ENCODE measurements around the gene OR2T11. TPM values are rescaled to one million over a fixed set of nuclear protein-coding genes. Genes with fewer than 3 reads are reported as not detected.
"Not testable (repeated sequence)": the region's sequence is repeated elsewhere in the genome, so short reads cannot be mapped to it uniquely, and the experiment has no call there.

The OR2T11 gene, protein sequence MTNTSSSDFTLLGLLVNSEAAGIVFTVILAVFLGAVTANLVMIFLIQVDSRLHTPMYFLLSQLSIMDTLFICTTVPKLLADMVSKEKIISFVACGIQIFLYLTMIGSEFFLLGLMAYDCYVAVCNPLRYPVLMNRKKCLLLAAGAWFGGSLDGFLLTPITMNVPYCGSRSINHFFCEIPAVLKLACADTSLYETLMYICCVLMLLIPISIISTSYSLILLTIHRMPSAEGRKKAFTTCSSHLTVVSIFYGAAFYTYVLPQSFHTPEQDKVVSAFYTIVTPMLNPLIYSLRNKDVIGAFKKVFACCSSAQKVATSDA
- total RNA-seq (not detected), polyA plus RNA-seq (ENCODE audit: insufficient read length in 2 of 2) (not detected)
- long read RNA-seq, donor 1: 0 reads
- long read RNA-seq, donor 2: 0 reads
- long read RNA-seq, donor 3: 0 reads
- long read RNA-seq, donor 4: 0 reads

DNA sequence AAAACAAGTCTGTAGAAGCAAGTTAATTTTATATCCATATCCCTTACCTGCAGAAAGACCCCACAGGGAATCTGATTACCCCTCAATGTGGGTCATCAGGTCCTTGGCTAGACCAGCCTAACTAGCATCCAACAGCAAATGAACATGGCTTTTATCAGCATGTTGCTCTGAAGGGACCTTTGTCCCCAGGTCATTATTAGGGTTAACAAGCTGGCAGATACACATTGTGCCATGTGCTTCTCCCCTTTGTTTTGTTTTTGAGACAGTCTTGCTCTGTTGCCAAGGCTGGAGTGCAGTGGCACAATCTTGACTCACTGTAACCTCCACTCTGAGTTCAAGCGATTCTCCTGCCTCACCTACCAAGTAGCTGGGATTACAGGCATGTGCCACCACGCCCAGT lies at the start of gene OR2T11:
Gene OR2T11 (minus strand): TSS at position 101 of the 400 bp plus-strand sequence. CDS start 7,963 bp downstream, outside the sequence.
- no CpG with 5 or more reads among the region's 2 CpGs for WGBS (ENCODE audit: insufficient coverage)
- not testable (repeated sequence) for H3K27ac ChIP-seq (ENCODE audit: low read depth, low read length)

DNA sequence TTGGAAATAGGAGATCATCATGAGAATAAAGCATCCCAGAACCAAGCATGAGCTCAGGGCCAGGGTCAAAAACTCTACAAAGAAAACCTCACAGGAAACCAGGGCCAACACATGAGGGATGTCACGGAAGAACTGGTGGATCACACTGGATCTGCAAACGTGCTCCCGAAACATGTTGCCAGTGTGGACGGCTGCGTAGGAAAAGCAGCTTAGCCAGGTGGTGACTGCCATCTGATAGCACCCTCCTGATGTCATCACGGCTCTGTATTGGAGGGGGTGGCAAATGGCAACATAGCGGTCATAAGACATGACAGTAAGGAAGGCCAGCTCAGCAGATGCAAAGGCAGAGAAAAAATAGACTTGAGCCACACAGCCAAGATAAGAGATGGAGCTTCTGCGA lies 46.8 kb upstream of the OR2T11 start:
- 90% methylated on average over 8 of the region's 8 CpGs for WGBS (ENCODE audit: insufficient coverage)
- Histone ChIP-seq H3K27ac (ENCODE audit: low read depth, low read length) (no peak overlapping the region), H3K4me1 (ENCODE audit: control insufficient read depth, insufficient read depth, low read length) (no peaks in the 10 kb centered on the region), H3K9me3 (ENCODE audit: control insufficient read depth, insufficient read depth, low read length) (peaks cover 2% of the 10 kb centered on the region), H3K36me3 (ENCODE audit: control insufficient read depth, insufficient read depth, low read length) (no peaks in the 10 kb centered on the region), H3K4me3 (ENCODE audit: low read depth, low read length) (no peak overlapping the region), H3K27me3 (ENCODE audit: control insufficient read depth, insufficient read depth, low read length) (no peaks in the 10 kb centered on the region)
- DNase-seq (ENCODE audit: low read depth in 4 of 6, low spot score in 6 of 6): no peak

More for the DNA sequence above, at the start of gene OR2T11:
- H3K9me3 ChIP-seq (ENCODE audit: control insufficient read depth, insufficient read depth, low read length); H3K4me1 ChIP-seq (ENCODE audit: control insufficient read depth, insufficient read depth, low read length); DNase-seq (ENCODE audit: low read depth in 4 of 6, low spot score in 6 of 6); H3K36me3 ChIP-seq (ENCODE audit: control insufficient read depth, insufficient read depth, low read length); H3K27me3 ChIP-seq (ENCODE audit: control insufficient read depth, insufficient read depth, low read length); H3K4me3 ChIP-seq (ENCODE audit: low read depth, low read length): not testable (repeated sequence)

DNA sequence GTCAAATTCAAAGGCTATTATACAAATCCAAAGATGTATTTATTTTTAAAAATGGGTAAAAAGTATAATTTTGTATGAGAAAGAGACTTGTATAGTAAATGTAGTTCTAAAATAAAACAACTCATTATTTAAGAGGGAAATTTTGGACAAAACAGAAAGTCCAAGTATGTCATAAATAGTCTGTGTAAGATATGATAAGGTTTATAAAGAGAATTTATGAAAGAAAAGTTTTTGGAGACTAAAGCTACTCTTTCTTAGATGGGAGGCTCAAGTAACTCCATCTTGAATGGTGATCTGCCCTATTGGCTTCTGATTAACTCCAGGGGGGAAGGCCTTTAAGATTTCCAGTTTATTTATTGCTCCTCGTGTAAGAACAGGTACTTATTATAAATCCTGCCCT lies 35.1 kb upstream of the OR2T11 start:
- H3K27ac ChIP-seq (ENCODE audit: low read depth, low read length): no peak overlapping the region
- H3K4me1 ChIP-seq (ENCODE audit: control insufficient read depth, insufficient read depth, low read length): no peaks in the 10 kb centered on the region
- no peaks in the 10 kb centered on the region for H3K36me3 ChIP-seq (ENCODE audit: control insufficient read depth, insufficient read depth, low read length)
- H3K4me3 ChIP-seq (ENCODE audit: low read depth, low read length): no peak overlapping the region
- H3K9me3 ChIP-seq (ENCODE audit: control insufficient read depth, insufficient read depth, low read length): peaks cover 13% of the 10 kb centered on the region
- WGBS (ENCODE audit: insufficient coverage): no CpG with 5 or more reads among the region's 1 CpG
- H3K27me3 ChIP-seq (ENCODE audit: control insufficient read depth, insufficient read depth, low read length): no peaks in the 10 kb centered on the region
- no peak for DNase-seq (ENCODE audit: low read depth in 4 of 6, low spot score in 6 of 6)

DNA sequence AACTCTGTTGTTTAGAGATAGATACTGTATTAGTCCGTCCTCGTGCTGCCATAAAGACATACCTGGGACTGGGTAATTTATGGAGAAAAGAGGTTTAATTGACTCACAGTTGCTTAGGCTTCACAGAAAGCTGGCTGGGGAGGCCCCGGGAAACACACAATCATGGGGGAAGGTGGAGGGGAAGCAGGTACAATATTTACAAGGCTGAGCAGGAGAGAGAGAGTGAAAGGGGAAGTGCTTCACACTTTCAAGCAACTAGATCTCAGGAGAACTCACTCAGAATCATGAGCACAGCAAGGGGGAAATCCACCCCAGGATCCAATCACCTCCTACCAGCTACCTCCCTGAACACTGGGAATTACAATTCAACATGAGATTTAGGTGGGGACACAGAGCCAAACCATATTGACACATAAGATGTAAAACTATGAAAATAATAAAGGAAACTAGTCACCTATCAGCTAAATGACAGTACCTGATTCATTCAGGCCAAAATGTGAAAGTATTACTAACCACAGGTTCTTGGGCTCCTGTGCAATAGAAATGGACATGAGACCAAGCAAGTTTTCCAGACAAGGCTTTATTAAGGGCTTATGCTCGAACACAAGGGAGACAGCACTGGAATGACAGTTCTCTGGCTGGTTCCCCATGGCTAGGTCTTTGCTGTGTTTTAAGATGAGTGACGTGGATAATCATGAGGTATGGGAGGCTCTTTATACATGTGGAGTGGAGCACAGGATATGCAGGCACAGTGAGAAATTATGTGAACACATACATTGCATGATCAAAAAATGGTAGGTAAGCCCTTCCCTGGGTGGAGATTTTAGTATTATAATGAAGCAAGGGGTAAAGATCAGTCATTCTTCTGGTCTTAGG lies 28.8 kb upstream of the OR2T11 start:
- not testable (repeated sequence) for H3K4me3 ChIP-seq (ENCODE audit: low read depth, low read length); DNase-seq (ENCODE audit: low read depth in 4 of 6, low spot score in 6 of 6); H3K4me1 ChIP-seq (ENCODE audit: control insufficient read depth, insufficient read depth, low read length); H3K27me3 ChIP-seq (ENCODE audit: control insufficient read depth, insufficient read depth, low read length); H3K36me3 ChIP-seq (ENCODE audit: control insufficient read depth, insufficient read depth, low read length); H3K27ac ChIP-seq (ENCODE audit: low read depth, low read length); H3K9me3 ChIP-seq (ENCODE audit: control insufficient read depth, insufficient read depth, low read length)
- WGBS (ENCODE audit: insufficient coverage): 74% methylated on average over 4 of the region's 5 CpGs

DNA sequence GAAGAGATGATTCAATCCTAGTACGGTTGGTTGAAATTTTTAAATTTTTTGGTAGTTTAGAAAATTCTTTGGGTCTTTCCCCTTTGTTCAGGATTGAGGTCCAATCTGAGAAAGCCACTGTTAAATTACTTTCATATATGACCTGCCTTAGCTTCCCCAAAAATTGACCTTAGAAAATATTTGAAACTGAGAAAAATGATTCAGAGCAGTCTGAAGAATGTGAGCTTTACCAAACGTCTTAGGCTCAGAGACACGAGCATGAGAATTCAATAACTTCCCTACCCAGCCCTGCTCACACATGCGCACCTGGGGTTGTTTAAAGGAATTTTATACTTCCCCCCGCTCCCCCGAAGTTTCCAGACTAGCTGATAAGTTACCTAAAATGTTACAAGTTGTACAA lies 21.9 kb upstream of the OR2T11 start:
- not testable (repeated sequence) for H3K27me3 ChIP-seq (ENCODE audit: control insufficient read depth, insufficient read depth, low read length); H3K9me3 ChIP-seq (ENCODE audit: control insufficient read depth, insufficient read depth, low read length); H3K27ac ChIP-seq (ENCODE audit: low read depth, low read length); H3K4me1 ChIP-seq (ENCODE audit: control insufficient read depth, insufficient read depth, low read length); H3K4me3 ChIP-seq (ENCODE audit: low read depth, low read length); H3K36me3 ChIP-seq (ENCODE audit: control insufficient read depth, insufficient read depth, low read length); DNase-seq (ENCODE audit: low read depth in 4 of 6, low spot score in 6 of 6)
- WGBS (ENCODE audit: insufficient coverage): no CpG with 5 or more reads among the region's 6 CpGs

DNA sequence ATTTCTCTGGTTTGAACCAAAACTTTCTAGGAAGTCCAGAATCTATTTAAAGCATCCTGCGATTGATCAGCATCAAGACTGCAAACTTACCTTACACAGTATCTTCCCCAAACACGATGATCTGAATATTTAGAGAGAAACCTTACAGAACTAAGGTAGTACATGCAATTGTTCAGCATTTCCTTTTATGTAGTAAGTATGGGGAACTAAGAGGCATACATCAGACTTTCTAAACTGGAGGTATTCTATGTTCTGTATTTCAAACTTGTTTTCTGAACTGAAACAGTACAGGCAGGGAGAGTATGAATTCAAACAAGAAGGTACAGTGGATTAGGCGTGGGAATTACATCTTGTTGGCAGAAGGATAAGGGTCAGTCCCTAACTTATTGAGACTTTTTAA lies 20.5 kb upstream of the OR2T11 start, which contains the start of gene OR2T27:
Gene OR2T27 (minus strand): TSS at position 175 of the 400 bp plus-strand sequence. CDS start 4,644 bp downstream, outside the sequence.
- H3K9me3 ChIP-seq (ENCODE audit: control insufficient read depth, insufficient read depth, low read length); H3K27ac ChIP-seq (ENCODE audit: low read depth, low read length); DNase-seq (ENCODE audit: low read depth in 4 of 6, low spot score in 6 of 6); H3K4me3 ChIP-seq (ENCODE audit: low read depth, low read length); H3K4me1 ChIP-seq (ENCODE audit: control insufficient read depth, insufficient read depth, low read length); H3K36me3 ChIP-seq (ENCODE audit: control insufficient read depth, insufficient read depth, low read length); H3K27me3 ChIP-seq (ENCODE audit: control insufficient read depth, insufficient read depth, low read length): not testable (repeated sequence)
- WGBS (ENCODE audit: insufficient coverage): no CpG with 5 or more reads among the region's 3 CpGs

DNA sequence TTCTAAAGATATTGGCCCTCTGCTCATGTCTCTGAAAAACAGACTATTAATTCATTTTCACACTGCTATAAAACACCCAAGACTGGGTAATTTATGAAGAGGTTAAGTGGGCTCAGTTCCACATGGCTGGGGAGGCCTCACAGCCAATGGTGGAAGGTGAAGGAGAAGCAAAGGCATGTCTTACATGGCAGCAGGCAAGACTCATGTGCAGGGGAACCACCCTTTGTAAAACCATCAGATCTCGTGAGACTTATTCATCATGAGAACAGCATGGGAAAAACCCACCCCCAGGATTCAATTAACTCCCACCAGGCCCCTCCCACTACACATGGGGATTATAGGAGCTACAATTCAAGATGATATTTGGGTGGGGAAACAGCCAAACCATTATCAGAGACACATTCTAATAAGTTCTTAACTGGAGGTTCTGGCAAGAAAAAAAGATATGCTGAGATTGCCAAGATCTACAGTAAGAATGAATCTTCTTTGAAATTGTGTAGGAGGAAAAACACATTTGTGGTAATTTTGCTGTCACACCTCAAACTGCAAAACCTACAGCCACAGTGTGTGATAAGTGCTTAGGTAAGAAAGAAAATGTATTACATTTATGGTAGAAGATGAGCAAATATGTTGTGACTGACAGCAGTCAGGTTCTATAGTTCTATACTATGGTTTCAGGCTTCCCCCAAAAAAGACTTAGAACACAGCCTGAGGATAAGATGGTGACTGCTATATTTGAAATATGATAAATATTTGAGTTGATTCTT lies 14.1 kb upstream of the OR2T11 start:
- not testable (repeated sequence) for DNase-seq (ENCODE audit: low read depth in 4 of 6, low spot score in 6 of 6)
- WGBS (ENCODE audit: insufficient coverage): no CpG with 5 or more reads among the region's 1 CpG

DNA sequence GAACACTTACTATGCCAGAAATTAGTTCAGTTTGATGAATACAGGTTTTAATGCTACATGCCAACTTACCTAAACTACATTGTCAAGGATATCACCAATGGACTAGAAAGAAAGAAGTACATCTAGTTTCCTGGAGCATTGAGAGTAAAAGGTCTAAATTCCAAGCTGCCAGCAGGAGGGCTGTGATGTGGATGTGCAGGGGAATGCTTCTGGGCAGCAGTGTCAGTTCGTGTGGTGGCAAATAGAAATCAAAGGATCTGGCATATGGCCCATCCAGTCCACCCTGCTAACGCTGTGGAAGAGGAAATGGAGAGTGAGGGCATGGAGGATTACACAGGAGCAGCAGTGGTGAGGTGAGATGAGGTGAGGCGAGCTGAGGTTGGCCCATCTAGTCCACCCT lies 10.3 kb upstream of the OR2T11 start, which contains the start of gene OR2T35:
Gene OR2T35 (minus strand): TSS at position 101 of the 400 bp plus-strand sequence. CDS start 6,020 bp downstream, outside the sequence.
- H3K27ac ChIP-seq (ENCODE audit: low read depth, low read length); DNase-seq (ENCODE audit: low read depth in 4 of 6, low spot score in 6 of 6); H3K9me3 ChIP-seq (ENCODE audit: control insufficient read depth, insufficient read depth, low read length); H3K4me1 ChIP-seq (ENCODE audit: control insufficient read depth, insufficient read depth, low read length); H3K27me3 ChIP-seq (ENCODE audit: control insufficient read depth, insufficient read depth, low read length); H3K4me3 ChIP-seq (ENCODE audit: low read depth, low read length); H3K36me3 ChIP-seq (ENCODE audit: control insufficient read depth, insufficient read depth, low read length): not testable (repeated sequence)
- WGBS (ENCODE audit: insufficient coverage): no CpG with 5 or more reads among the region's 3 CpGs

More for the DNA sequence above, 14.1 kb upstream of the OR2T11 start:
- H3K9me3 ChIP-seq (ENCODE audit: control insufficient read depth, insufficient read depth, low read length); H3K4me1 ChIP-seq (ENCODE audit: control insufficient read depth, insufficient read depth, low read length); H3K27me3 ChIP-seq (ENCODE audit: control insufficient read depth, insufficient read depth, low read length); H3K36me3 ChIP-seq (ENCODE audit: control insufficient read depth, insufficient read depth, low read length); H3K27ac ChIP-seq (ENCODE audit: low read depth, low read length); H3K4me3 ChIP-seq (ENCODE audit: low read depth, low read length): not testable (repeated sequence)

DNA sequence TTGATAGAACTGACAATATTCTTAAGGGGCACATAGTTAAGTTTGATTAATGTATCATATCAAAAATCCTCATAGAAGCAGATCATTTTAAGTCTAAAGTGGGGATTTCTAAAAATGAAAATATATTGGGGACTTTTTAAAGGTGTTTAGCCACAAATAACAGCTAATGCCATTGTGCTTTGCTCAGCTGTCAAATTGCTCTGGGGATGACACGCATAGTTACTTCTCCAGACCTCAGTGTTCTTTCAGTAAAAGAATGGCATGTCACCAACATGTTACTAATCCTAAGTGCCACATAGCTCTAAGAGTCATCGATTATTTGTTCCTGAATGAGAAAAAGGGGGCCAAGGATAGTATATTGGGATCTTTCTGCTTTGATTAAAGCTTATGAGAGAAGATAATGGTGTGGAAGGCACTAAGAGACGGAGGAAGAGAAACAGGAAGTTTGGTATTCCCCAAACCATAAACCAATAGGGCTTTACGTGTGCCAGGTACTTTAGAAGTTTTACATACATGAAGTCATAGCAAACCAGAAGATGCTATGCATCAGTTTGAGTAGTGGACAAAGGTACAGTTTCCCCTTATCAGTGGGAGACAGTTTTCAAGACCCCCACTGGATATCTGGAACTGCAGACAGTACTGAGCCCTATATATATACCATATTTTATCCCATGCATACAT lies 8.2 kb upstream of the OR2T11 start:
- H3K27me3 ChIP-seq (ENCODE audit: control insufficient read depth, insufficient read depth, low read length); H3K9me3 ChIP-seq (ENCODE audit: control insufficient read depth, insufficient read depth, low read length); H3K27ac ChIP-seq (ENCODE audit: low read depth, low read length); H3K36me3 ChIP-seq (ENCODE audit: control insufficient read depth, insufficient read depth, low read length); DNase-seq (ENCODE audit: low read depth in 4 of 6, low spot score in 6 of 6); H3K4me1 ChIP-seq (ENCODE audit: control insufficient read depth, insufficient read depth, low read length); H3K4me3 ChIP-seq (ENCODE audit: low read depth, low read length): not testable (repeated sequence)
- WGBS (ENCODE audit: insufficient coverage): no CpG with 5 or more reads among the region's 4 CpGs
